ENCODE data around the gene CPAMD8. TPM values are rescaled to one million over a fixed set of nuclear protein-coding genes. Genes with fewer than 3 reads are reported as not detected.

CPAMD8 gene
- total RNA-seq: 0.30 and 0.65 TPM in 2 replicates

DNA sequence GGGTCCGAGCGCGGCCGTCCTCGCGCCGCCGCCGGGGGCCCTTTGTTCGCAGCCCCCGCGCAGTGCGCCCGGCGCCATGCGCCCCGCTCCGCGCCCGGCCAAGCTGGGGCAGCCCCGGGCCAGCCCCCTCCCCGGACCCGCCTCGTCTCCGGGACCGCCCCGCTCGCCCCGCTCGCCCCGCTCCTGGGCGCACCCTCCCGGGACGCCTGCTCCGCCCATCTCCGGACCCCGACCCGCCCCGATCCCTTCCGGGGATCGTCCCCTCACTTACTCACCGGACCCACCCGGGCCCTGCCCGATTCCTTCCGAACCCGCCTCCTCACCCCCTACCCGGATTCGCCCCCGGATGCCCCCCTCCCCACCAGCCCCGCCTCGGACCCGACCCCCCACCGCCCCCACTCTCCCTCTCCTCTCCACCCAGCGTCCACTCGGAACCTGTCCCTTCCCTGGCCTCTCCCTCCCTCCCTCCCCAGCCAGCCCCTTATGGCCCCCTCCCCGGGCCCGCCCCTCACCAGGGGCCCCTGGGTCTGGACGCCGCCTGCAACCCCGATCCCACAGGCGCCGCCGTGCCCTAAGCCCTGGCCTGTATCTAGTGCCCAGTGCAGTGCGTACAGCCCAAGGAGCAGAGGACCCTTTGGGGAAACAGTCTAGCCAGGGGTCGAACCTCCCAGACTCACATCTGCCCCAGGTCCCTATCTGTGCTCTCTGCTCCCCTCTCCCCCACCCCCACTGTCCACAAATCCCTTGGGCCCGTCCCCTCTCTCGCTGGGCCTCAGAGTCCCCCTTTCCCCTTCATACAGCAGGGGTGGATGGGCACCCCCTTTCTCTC, at the start of gene CPAMD8:
Gene CPAMD8, minus strand, starts transcription at position 105 of the 829 bp plus-strand sequence. CDS start 168 bp downstream, outside the sequence.

DNA sequence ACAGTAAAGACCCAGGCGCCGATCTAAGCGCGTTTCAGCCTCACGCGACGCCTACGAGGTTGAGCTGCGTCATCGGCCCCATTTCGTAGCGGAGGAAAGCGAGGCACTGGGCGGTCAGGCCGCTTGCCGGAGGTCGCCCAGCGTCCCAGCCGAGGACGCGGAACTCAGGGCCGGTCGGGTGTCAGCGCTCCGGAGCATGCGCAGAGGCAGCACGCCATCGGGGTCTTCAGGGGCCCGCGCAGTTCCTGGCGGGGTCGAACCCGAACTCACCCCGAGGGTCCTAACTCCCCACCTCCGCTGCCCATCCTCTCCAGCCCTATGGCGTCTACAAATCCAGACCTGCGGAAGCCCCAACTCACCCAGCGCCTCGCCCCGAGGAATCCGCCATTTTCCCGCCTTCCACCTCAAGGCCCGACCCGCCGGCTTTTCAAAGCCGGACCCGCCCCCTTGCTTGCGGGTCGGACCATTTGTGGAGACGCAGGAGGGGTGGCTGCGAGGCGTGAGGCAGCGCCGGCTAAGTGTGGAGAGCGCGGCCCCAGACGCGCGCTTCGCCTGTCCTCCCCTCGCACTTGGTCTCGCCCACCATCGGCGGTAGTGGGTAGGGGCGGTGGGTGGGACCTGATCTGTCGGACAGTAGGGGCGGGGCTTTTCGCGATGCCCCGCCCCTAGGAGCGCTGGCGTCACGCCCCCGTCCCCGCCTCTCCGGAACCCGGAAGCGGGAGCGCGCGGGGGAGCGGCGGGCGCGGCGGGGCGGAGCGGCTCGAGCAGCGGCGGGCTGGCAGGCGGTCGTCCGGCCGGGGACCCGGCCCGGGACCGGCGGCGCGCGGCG, 48.6 kb upstream of the CPAMD8 start, which contains the start of the genes HAUS8 and MYO9B:
Gene HAUS8, minus strand, starts transcription at position 418 of the 829 bp plus-strand sequence. Its CDS starts 30 bp downstream, at position 388.
Gene MYO9B, plus strand, starts transcription at position 743 of the 829 bp plus-strand sequence. CDS start 25,941 bp downstream, outside the sequence.

DNA sequence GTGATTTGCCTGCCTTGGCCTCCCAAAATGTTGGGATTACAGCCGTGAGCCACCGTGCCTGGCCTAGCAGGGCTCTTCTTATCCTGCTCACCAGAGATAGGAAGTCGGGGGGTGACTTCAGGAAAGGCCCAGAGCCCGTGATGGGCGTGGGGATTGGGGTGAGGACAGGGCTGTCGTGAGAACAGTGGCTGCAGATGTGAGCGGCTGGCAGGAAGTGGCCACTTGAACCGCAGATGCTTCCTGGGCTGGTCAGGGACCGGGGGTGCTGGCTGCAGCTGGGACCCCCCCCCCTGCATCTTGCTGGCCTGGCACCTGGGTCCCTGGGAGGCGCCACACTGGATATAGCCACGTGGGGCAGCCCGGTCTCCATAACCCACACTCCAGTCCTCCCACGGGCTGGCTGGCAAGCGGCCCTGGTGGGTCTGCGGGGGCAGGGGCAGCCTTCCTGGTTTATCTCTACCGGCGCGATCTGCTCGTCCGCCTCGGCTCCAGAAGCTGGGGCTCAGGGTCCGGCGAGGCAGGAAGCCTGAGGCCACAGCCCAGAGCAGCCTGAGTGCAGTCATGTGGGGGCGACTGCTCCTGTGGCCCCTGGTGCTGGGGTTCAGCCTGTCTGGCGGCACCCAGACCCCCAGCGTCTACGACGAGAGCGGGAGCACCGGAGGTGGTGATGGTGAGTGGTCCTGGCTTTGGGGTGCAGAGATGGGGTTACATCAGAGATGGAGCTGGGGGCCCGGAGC, 137.8 kb downstream of the CPAMD8 start, which contains the start of gene F2RL3:
Gene F2RL3, plus strand, starts transcription at position 371 of the 737 bp plus-strand sequence. Its CDS starts 191 bp downstream, at position 562.

Other genes starting within 250 kb of the CPAMD8 start
- 23.1 and 29.6 TPM in 2 replicates for gene SIN3B, start 197.4 kb downstream of the CPAMD8 start, total RNA-seq
- 1.1 and 2.3 TPM in 2 replicates for gene F2RL3, start 137.8 kb downstream of the CPAMD8 start, total RNA-seq
- gene HAUS8, start 48.6 kb upstream of the CPAMD8 start, total RNA-seq: 4.9 and 5.6 TPM in 2 replicates
- gene MYO9B, start 49.0 kb upstream of the CPAMD8 start, total RNA-seq: 34.2 and 50.0 TPM in 2 replicates
- gene USE1, start 188.5 kb upstream of the CPAMD8 start, total RNA-seq: 19.2 and 19.6 TPM in 2 replicates
- 4.1 and 4.2 TPM in 2 replicates for gene OCEL1, start 199.4 kb upstream of the CPAMD8 start, total RNA-seq
- gene NR2F6, start 219.1 kb upstream of the CPAMD8 start, total RNA-seq: 49.7 and 55.8 TPM in 2 replicates
- gene USHBP1, start 237.9 kb upstream of the CPAMD8 start, total RNA-seq: 13.3 and 17.2 TPM in 2 replicates
- 134 and 168 TPM in 2 replicates for gene BABAM1, start 240.6 kb upstream of the CPAMD8 start, total RNA-seq

Data from epithelial cell of umbilical artery (primary cell).